GM12878 (cell line): ENCODE results near the gene NUTM1. TPM values are rescaled to one million over a fixed set of nuclear protein-coding genes. Genes with fewer than 3 reads are reported as not detected.

ENCODE experiments used
- ATAC-seq: fragments of 200-7000 bp; cut with Tn5 transposase; 3 replicates; pipeline ENCODE4 v1.9.1; 2020; ENCODE audit warnings: mild to moderate bottlenecking, moderate library complexity
- BruUV-seq: library from RNA; stranded (reverse); fragments of 400-500 nt; replicated peaks from 2 replicates; lab custom pipeline; 2021; lab: Mats Ljungman, UMichigan
- CTCF ChIA-PET: fragments of 300-600 bp; sonication (Branson Sonifier 250); formaldehyde crosslinking; extraction: SDS; loops from one replicate; lab custom pipeline; 2021; ENCODE audit warnings: inconsistent platforms; lab: Yijun Ruan, JAX
- POLR2A ChIA-PET: fragments of 350-600 bp; formaldehyde crosslinking; extraction: SDS; loops from one replicate; lab custom pipeline; 2021; ENCODE audit warnings: inconsistent platforms; lab: Charles Lee
- RAD21 ChIA-PET: fragments of 300-600 bp; sonication (Branson Sonifier 250); formaldehyde crosslinking; loops from one replicate; lab custom pipeline; 2023; ENCODE audit warnings: antibody characterized with exemption; ENCODE audit not compliant: unreplicated experiment; lab: Charles Lee
- SMC1A ChIA-PET: fragments of 300-600 bp; sonication (Branson Sonifier 250); formaldehyde crosslinking; loops from one replicate; lab custom pipeline; 2023; ENCODE audit not compliant: unreplicated experiment, uncharacterized antibody; lab: Charles Lee
- DNase-seq: peaks from one replicate; pipeline ENCODE4 v3.0.0-alpha.2; 2011; ENCODE audit warnings: low read depth, low spot score
- FAIRE-seq: peaks from 3 replicates; lab custom pipeline; 2011; peaks lifted over from hg19 to GRCh38; lab: Jason Lieb, UNC
- H2AFZ ChIP-seq: 2 replicates; pipeline ENCODE4 v1.6.0; 2011; ENCODE audit warnings: low read depth, low read length, control low read depth; ENCODE audit not compliant: control insufficient read depth
- H3K27ac ChIP-seq: 2 replicates; pipeline ENCODE4 v1.5.1; 2011; ENCODE audit warnings: control low read depth; ENCODE audit not compliant: control insufficient read depth, insufficient read depth
- H3K27me3 ChIP-seq, 2 experiments: replicated peaks in 1 of 2; 2 replicates each; pipeline versions ENCODE4 v1.6.0 to v1.6.1; 2011; ENCODE audit warnings: low read length in 1 of 2; ENCODE audit not compliant: control insufficient read depth in 2 of 2, insufficient read depth in 2 of 2
- H3K36me3 ChIP-seq, 2 experiments: 2 replicates each; pipeline ENCODE4 v1.5.1; 2011; ENCODE audit warnings: low read length in 1 of 2; ENCODE audit not compliant: control insufficient read depth in 2 of 2, insufficient read depth in 2 of 2
- H3K4me1 ChIP-seq: 2 replicates; pipeline ENCODE4 v1.6.1; 2011; ENCODE audit warnings: mild to moderate bottlenecking, low read length, moderate library complexity, mixed read lengths; ENCODE audit not compliant: control insufficient read depth, insufficient read depth
- H3K4me2 ChIP-seq: 2 replicates; pipeline ENCODE4 v1.6.0; 2011; ENCODE audit warnings: control low read depth; ENCODE audit not compliant: control insufficient read depth, insufficient read depth
- H3K4me3 ChIP-seq: fragments of 200-600 bp; sonication (generic); 2 replicates; pipeline ENCODE4 v1.5.1; 2016
- H3K79me2 ChIP-seq: 2 replicates; pipeline ENCODE4 v1.6.0; 2011; ENCODE audit warnings: low read length; ENCODE audit not compliant: control insufficient read depth, insufficient read depth
- H3K9ac ChIP-seq: 2 replicates; pipeline ENCODE4 v1.8.0; 2011; ENCODE audit warnings: low read length, control low read depth, mixed read lengths; ENCODE audit not compliant: control insufficient read depth, insufficient read depth
- H3K9me3 ChIP-seq: replicated peaks from 3 replicates; pipeline ENCODE4 v1.5.1; 2011; ENCODE audit warnings: mild to moderate bottlenecking, low read length; ENCODE audit not compliant: control insufficient read depth, insufficient read depth
- H4K20me1 ChIP-seq: 2 replicates; pipeline ENCODE4 v1.6.0; 2011; ENCODE audit not compliant: control insufficient read depth, insufficient read depth
- BHLHE40 ChIP-seq, 2 experiments: fragments of 450-650 bp in 1 of 2; IDR thresholded peaks; 2 replicates each; pipeline ENCODE4 v1.6.1; 2011 to 2017; ENCODE audit warnings: low read depth in 2 of 2, borderline replicate concordance in 1 of 2, improper control_type of control experiment in 1 of 2, low read length in 1 of 2, mild to moderate bottlenecking in 1 of 2
- CBFB ChIP-seq: IDR thresholded peaks from 2 replicates; pipeline ENCODE4 v1.6.1; 2016; ENCODE audit warnings: antibody characterized with exemption, low read depth
- EGR1 ChIP-seq, 2 experiments: IDR thresholded peaks; 1 replicate in 1 of 2; 2 replicates in 1 of 2; pipeline ENCODE4 v1.6.1; 2011 to 2012; ENCODE audit warnings: low read depth in 2 of 2, low read length in 2 of 2, borderline replicate concordance in 1 of 2, mild to moderate bottlenecking in 1 of 2, moderate library complexity in 1 of 2
- EZH2 ChIP-seq: IDR thresholded peaks from 2 replicates; pipeline ENCODE4 v1.6.1; 2012; ENCODE audit warnings: low read depth, mild to moderate bottlenecking, control low read depth, inconsistent platforms, low read length, borderline replicate concordance; ENCODE audit not compliant: control insufficient read depth
- HDGF ChIP-seq: fragments of 450-650 bp; IDR thresholded peaks from 2 replicates; pipeline ENCODE4 v1.6.1; 2016; ENCODE audit warnings: antibody characterized with exemption
- IRF5 ChIP-seq: fragments of 450-650 bp; IDR thresholded peaks from 2 replicates; pipeline ENCODE4 v1.6.1; 2017; ENCODE audit warnings: borderline replicate concordance
- MEF2B ChIP-seq: fragments of 450-650 bp; IDR thresholded peaks from 2 replicates; pipeline ENCODE4 v1.6.1; 2018; ENCODE audit warnings: mild to moderate bottlenecking, moderate library complexity; ENCODE audit not compliant: partially characterized antibody, poor library complexity, severe bottlenecking
- POU2F2 ChIP-seq: IDR thresholded peaks from 3 replicates; pipeline ENCODE4 v1.6.1; 2011; ENCODE audit warnings: low read depth, mild to moderate bottlenecking, low read length, borderline replicate concordance
- RBBP5 ChIP-seq: fragments of 200-600 bp; sonication (generic); conservative IDR thresholded peaks from 2 replicates; pipeline ENCODE4 v1.6.1; 2016
- SIX5 ChIP-seq: IDR thresholded peaks from 2 replicates; pipeline ENCODE4 v1.6.1; 2011; ENCODE audit warnings: mild to moderate bottlenecking, low read depth, low read length, moderate library complexity; ENCODE audit not compliant: severe bottlenecking
- SRF ChIP-seq, 2 experiments: IDR thresholded peaks; 2 replicates each; pipeline ENCODE4 v1.6.1; 2011; ENCODE audit warnings: low read depth in 2 of 2, low read length in 2 of 2, mild to moderate bottlenecking in 1 of 2, moderate library complexity in 1 of 2
- SUZ12 ChIP-seq: fragments of 200-600 bp; sonication (generic); IDR thresholded peaks from one replicate; pipeline ENCODE4 v1.6.1; 2018; ENCODE audit warnings: antibody characterized with exemption, mild to moderate bottlenecking; ENCODE audit not compliant: unreplicated experiment
- TCF3 ChIP-seq: IDR thresholded peaks from 2 replicates; pipeline ENCODE4 v1.6.1; 2012; ENCODE audit warnings: low read depth, mild to moderate bottlenecking, low read length, borderline replicate concordance; ENCODE audit not compliant: insufficient read depth
- USF1 ChIP-seq: IDR thresholded peaks from 2 replicates; pipeline ENCODE4 v1.6.1; 2011; ENCODE audit warnings: borderline replicate concordance, low read depth, mild to moderate bottlenecking, moderate library complexity, mixed read lengths, low read length; ENCODE audit not compliant: insufficient read depth; ENCODE audit errors: extremely low read length
- ZBED1 ChIP-seq: IDR thresholded peaks from 2 replicates; pipeline ENCODE4 v1.6.1; 2016; ENCODE audit warnings: borderline replicate concordance
- ZNF274 ChIP-seq: IDR thresholded peaks from one replicate; pipeline ENCODE4 v1.8.0; 2011; ENCODE audit not compliant: insufficient read length, insufficient read depth
- ZZZ3 ChIP-seq: IDR thresholded peaks from 2 replicates; pipeline ENCODE4 v1.6.1; 2011; ENCODE audit warnings: low read depth; ENCODE audit not compliant: control insufficient read depth, insufficient read length
- WGBS: methylation state at CpG from one replicate; pipeline ENCODE4 v1.1.6; 2016; ENCODE audit warnings: low lambda C conversion rate; ENCODE audit not compliant: insufficient replicate concordance, insufficient coverage; ENCODE audit errors: missing lambda C conversion rate; 5-methylcytosine and 5-hydroxymethylcytosine counted together
- in situ Hi-C: fragments of 300-500 bp; cut with MboI; formaldehyde crosslinking; loops from 9 replicates; pipeline ENCODE4 v1.14.3; 2018; ENCODE audit warnings: mixed read lengths
- intact Hi-C: fragments of 100-400 bp; cut with micrococcal nuclease; formaldehyde crosslinking; loops from one replicate; pipeline ENCODE4 v1.14.2; 2022; ENCODE audit not compliant: unreplicated experiment
- polyA plus RNA-seq, 11 experiments: library from polyadenylated mRNA; depleted of rRNA in 4 of 11; unstranded in 6 of 11; stranded (reverse) in 5 of 11; fragments of >200 nt; fragmentation: Nextera tagmentation in 4 of 11; fragmentation: Illumina TruSeq in 1 of 11; extraction: Ambion mirVana in 4 of 11; extraction: Trizol in 1 of 11; gene quantifications; 1 replicate in 1 of 11; 2 replicates in 10 of 11; pipeline versions ENCODE4 v1.2.1 to v1.2.3, GENCODE V29; 2011 to 2016; ENCODE audit warnings: inconsistent platforms in 2 of 11, missing spikeins in 2 of 11, low read depth in 1 of 11
- total RNA-seq, 4 experiments: library from RNA; depleted of rRNA in 3 of 4; stranded (reverse); fragments of >200 nt in 3 of 4; fragmentation: Illumina TruSeq in 1 of 4; extraction: Trizol in 1 of 4; gene quantifications; 2 replicates each; pipeline versions ENCODE4 v1.2.1 to v1.2.3, GENCODE V29; 2013 to 2021

NUTM1 gene
- total and polyA plus RNA-seq, 10 of the 15 experiments (the other 5 are each of a cell fraction or from before 2014, with no cell fraction given), result under 0.01 to 0.05 TPM; not detected in 8

DNA sequence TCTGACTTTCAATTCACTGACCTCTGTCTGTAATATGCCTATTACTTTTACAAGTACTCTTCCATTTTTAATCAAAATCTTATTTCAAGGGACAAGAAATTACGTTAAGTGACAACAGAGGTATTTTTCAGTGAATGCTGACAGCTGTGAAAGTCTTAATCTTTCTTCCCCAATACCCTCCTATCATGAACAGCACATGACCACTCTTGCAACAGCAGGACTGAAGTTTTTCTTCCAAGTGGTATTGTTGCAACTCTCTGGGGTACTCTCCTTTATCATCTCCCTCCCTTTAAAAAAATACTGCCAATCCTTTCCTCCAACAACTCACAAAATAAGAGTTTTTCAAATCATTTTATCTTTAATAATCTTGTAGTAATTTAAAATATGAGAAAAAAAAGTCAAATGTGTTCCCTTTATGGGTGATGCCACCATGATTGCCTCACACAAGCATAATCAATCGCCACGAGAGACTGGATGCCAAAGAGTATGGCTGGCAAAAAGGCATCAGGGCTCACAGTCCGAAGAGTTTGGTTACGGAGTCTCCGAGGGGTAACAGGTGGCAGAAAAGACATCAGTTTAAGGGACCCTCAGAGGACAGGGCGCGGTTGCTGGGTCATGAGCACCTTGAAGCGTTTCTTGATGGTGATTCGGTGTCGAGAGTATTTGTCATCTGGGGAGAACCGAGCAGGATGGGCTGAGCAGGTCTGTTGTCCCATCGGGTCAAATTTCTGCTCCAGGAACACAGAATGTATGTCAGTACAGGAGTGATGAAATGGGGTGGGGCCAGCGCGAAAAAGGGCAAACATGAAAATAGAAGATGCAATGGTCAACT lies 1.5 kb upstream of the NUTM1 start:
- Histone ChIP-seq H3K36me3 (peaks cover 0 to 5% of the 10 kb centered on the region in 2 experiments; a peak in 1 of 4 replicates), H2AFZ (no peak overlapping the region), H4K20me1 (no peaks in the 10 kb centered on the region), H3K4me1 (peaks cover 8% of the 10 kb centered on the region), H3K9ac (no peak overlapping the region), H3K4me2 (peak overlapping the region; percentile 87), H3K79me2 (peaks cover 39% of the 10 kb centered on the region), H3K27me3 (no peaks in the 10 kb centered on the region), H3K4me3 (peak overlapping the region; percentile 85), H3K27ac (no peak overlapping the region), H3K9me3 (no peaks in the 10 kb centered on the region)
- RAD21 ChIA-PET, result interaction anchor here (1.8 to 2.0 kb wide), 3 partner anchors 25 to 100 kb away, joined by 5 to 37 read pairs (median 13); partner anchors contain the start of gene LPCAT4
- DNase-seq, result no peak
- 97% methylated on average over 15 of the region's 15 CpGs for WGBS
- CTCF ChIA-PET, result interaction anchor here (1.2 to 1.5 kb wide), 2 partner anchors 8 to 12 kb away, joined by 6 to 15 read pairs; no protein-coding TSS in a partner anchor
- intact Hi-C loops (no loop called here), in situ Hi-C loops (no loop called here)
- no peak for FAIRE-seq
- TSS peak; percentile 74 for BruUV-seq
- TF ChIP-seq ZZZ3 (no peak), IRF5 (no peak), SIX5 (no peak), HDGF (no peak), SUZ12 (no peak), ZBED1 (no peak), SRF (IDR thresholded peaks at IDR 0.05; ENCODE audit: low read depth in 2 of 2, low read length in 2 of 2) (no peak), BHLHE40 (IDR thresholded peaks at IDR 0.05; ENCODE audit: borderline replicate concordance in 1 of 2, low read depth in 2 of 2, low read length in 1 of 2) (no peak), CBFB (no peak), MEF2B (no peak), POU2F2 (no peak), USF1 (no peak), TCF3 (no peak), ZNF274 (no peak), EGR1 (IDR thresholded peaks at IDR 0.05; ENCODE audit: borderline replicate concordance in 1 of 2, low read depth in 2 of 2, low read length in 2 of 2) (no peak), EZH2 (no peak), RBBP5 (no peak)
- SMC1A ChIA-PET, result interaction anchor here (7.9 kb wide), 1 partner anchor 15 kb away, joined by 89 read pairs; no protein-coding TSS in a partner anchor
- ATAC-seq, result no peak
- POLR2A ChIA-PET, result interaction anchor here (0.7 to 2.0 kb wide), 3 partner anchors 13 to 24 kb away, joined by 3 to 12 read pairs (median 4); no protein-coding TSS in a partner anchor
